Fibroblast of villous mesenchyme (primary cell): ENCODE results near the gene GJD4. TPM values are rescaled to one million over a fixed set of nuclear protein-coding genes. Genes with fewer than 3 reads are reported as not detected.
A peak's percentile ranks its signal among the peaks of the same experiment; 100 is the strongest.

Source experiments
- DNase-seq: peaks from one replicate; pipeline ENCODE4 v3.0.0-alpha.2; 2010; ENCODE audit warnings: low read depth
- H3K4me3 ChIP-seq: 2 replicates; pipeline ENCODE4 v1.5.1; 2011; ENCODE audit warnings: low read depth, mild to moderate bottlenecking, low read length
- total RNA-seq: library from RNA; depleted of rRNA; stranded (reverse); fragments of >200 nt; gene quantifications from 2 replicates; pipeline ENCODE4 v1.2.3, GENCODE V29; 2012
- TF ChIP-seq, protein P1 (sequence below): IDR thresholded peaks from 2 replicates; pipeline ENCODE4 v1.5.1; 2012; ENCODE audit warnings: low read depth, mild to moderate bottlenecking, low read length; ENCODE audit not compliant: insufficient read depth

The GJD4 gene
- total RNA-seq, 1 donor = not detected

DNA sequence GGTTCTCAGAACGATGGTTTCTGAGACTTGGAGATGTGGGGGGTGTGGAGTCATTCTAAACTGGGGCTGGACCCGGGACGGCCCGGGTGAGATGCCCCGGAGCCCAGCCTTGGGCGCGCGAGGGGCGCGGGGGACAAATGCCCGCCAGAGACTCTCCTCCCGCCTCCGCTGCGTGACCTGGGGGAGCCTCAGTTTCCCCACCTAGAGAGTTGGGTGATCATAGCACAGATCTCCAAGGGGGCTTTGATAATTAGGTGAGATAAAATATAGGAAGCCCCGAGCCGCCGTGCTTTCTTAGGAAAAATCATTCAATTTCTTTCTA lies 37.6 kb downstream of the GJD4 start:
- TF ChIP-seq, protein P1, sequence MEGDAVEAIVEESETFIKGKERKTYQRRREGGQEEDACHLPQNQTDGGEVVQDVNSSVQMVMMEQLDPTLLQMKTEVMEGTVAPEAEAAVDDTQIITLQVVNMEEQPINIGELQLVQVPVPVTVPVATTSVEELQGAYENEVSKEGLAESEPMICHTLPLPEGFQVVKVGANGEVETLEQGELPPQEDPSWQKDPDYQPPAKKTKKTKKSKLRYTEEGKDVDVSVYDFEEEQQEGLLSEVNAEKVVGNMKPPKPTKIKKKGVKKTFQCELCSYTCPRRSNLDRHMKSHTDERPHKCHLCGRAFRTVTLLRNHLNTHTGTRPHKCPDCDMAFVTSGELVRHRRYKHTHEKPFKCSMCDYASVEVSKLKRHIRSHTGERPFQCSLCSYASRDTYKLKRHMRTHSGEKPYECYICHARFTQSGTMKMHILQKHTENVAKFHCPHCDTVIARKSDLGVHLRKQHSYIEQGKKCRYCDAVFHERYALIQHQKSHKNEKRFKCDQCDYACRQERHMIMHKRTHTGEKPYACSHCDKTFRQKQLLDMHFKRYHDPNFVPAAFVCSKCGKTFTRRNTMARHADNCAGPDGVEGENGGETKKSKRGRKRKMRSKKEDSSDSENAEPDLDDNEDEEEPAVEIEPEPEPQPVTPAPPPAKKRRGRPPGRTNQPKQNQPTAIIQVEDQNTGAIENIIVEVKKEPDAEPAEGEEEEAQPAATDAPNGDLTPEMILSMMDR = no peak
- DNase-seq = no peak
- peak overlapping the region; percentile 73 for H3K4me3 ChIP-seq

DNA sequence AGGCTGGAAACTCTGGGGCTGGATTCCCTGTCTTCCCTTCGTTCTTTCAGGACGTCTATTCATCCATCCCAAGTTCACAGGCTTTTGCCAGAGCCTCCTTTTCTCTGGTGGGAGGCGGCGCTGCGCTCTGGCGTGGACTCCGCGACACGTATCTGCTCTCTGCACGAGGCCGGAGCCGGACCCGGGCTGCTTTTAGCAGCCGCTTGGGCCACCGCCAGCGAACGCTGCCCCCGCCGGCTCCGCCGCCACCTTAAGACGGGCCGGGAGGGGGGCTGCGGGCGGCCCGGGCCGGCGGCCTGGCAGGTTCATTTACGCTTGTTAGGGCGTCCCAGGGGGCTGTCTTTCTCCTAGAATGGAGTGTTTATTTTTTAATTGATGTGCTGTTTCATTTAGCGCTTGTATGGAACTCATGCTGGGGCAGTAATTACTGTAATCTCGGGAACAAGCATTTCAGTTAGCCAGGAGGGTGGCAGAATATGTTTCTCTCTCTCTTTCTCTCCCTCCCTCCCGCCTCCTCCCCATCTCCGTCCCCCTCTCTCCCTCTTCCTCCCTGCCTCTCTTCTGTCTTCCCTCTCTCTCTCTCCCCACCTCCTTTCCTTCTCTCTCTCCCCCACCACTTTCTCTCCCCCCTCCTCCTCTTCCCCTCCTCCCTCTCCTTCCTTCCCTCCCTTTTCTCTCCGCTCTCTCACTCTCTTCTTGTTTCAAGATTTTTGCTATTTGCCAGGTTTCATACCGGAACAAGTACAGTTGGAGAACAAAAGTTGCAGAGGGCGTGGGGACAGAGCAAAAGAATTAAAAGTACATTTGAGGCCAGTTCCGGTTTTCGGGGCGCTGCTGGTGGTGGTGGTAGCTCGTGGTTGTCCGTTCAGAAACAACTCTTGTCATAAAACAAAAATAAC lies 38.3 kb downstream of the GJD4 start:
- peak overlapping the region; percentile 73 for H3K4me3 ChIP-seq
- peak; percentile 59 for DNase-seq
- TF ChIP-seq, protein P1 = peak; percentile 6

DNA sequence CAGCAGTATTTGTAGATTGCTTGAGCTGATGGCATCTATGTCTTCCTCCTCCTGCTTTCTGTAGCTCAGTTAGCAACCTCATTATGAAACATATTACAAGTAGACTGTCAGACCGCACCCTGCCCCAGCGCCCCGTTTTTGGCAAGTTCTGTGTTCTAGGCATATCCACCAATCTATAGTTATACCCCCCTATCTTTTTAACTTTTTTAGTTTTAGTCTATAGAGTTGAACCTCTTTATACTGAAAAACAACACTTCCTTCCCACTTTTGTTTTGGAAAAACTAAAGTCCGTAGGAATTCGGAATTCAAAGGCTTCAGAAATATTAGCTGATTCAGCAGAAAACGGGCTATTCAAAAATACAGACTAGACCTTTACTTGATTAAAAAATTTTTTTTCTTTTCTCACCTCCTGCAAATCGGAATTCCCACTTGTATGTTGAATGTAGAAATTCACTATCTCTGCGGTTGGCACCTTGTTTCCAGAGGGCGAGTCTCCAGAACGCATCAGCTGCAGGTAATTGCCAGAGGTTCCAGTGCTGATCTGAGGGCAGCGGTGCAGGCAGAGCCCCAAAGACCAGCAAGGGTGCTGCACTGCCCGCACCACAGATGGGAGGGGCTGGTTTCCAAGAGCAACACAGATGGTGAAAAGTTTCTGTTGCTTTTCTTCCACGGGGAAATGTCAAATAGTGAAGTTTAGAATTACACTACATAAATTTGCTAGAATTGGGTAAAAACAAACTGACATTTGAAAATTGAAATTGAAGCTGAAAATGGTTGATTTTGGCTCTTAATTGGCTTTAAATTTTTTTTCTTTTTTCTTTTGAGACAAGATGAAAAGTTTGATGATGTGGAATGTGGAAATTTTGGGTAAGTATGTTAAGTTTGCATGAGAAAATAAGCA lies 39.2 kb downstream of the GJD4 start:
- DNase-seq = no peak
- TF ChIP-seq, protein P1 = no peak
- H3K4me3 ChIP-seq = peak overlapping the region; percentile 73

DNA sequence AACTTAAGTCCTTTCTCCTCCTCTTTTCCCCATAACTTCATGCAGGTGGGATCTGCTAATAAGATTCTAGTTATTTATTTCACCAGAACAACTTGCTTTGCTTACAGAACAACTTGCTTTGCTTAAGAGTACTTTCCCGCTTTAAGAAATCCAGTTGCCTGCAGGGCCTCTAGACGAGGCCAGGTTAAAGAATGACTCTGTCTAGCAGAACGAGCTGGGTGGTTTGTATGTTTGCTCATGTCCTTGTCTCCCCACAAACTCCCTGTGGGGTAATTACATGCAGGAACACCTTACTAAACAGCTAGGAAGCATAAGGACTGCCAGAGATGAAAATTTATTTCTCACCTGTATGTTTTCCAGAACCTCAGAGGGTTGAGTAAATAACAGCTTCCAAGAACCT lies 45.8 kb downstream of the GJD4 start:
- H3K4me3 ChIP-seq = no peak overlapping the region
- TF ChIP-seq, protein P1 = no peak
- DNase-seq = no peak

DNA sequence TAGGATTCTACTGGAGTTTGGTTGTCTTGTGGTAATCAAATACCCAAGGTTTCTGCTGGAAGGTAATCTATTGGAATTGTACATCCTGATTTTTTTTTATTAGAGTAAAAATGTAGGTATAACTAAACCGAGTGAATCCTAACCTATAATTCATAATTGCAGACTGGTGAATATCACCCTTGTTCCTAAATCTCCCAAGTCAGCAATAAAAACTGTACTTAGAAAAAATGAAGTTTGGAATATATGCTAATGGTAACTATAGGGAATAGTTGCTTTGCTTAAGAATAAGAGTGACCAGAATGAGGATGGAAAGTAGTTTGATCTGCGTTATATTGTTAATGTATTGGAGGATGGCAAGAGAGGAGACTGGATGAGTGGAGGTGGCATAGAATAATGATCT lies 47.7 kb downstream of the GJD4 start:
- H3K4me3 ChIP-seq = no peak overlapping the region
- no peak for DNase-seq
- TF ChIP-seq, protein P1 = no peak

DNA sequence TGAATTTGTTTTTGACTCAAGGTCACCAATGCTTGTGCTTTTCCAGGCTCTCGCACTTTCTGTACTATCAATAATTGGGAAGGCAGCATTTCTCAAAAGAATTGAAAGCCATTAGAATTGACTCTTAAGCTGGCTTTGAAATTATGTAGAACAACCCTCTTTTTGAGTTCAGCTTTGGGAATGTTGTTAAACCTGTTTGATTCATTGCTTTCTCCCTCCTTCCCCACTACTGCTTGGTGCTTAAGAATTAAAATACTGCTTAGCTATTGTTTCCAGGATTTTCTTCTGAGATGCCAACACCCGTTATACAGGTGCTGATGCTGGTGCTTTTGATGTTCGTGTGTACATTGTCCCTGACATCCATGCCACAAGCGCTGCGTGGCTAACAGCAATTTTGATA lies 52.5 kb downstream of the GJD4 start:
- no peak for DNase-seq
- TF ChIP-seq, protein P1 = no peak
- no peak overlapping the region for H3K4me3 ChIP-seq

Other genes with a start within 250 kb of the GJD4 start
- 8.7 and 11.2 TPM in 2 replicates for gene FZD8, start 37.0 kb downstream of the GJD4 start, total RNA-seq